Measurements from ENCODE around the gene VSIG4. TPM values are rescaled to one million over a fixed set of nuclear protein-coding genes. Genes with fewer than 3 reads are reported as not detected.
"Not testable (repeated sequence)": the region's sequence is repeated elsewhere in the genome, so short reads cannot be mapped to it uniquely, and the experiment has no call there.

Gene VSIG4, protein sequence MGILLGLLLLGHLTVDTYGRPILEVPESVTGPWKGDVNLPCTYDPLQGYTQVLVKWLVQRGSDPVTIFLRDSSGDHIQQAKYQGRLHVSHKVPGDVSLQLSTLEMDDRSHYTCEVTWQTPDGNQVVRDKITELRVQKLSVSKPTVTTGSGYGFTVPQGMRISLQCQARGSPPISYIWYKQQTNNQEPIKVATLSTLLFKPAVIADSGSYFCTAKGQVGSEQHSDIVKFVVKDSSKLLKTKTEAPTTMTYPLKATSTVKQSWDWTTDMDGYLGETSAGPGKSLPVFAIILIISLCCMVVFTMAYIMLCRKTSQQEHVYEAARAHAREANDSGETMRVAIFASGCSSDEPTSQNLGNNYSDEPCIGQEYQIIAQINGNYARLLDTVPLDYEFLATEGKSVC
- 22.6 TPM for total RNA-seq

DNA sequence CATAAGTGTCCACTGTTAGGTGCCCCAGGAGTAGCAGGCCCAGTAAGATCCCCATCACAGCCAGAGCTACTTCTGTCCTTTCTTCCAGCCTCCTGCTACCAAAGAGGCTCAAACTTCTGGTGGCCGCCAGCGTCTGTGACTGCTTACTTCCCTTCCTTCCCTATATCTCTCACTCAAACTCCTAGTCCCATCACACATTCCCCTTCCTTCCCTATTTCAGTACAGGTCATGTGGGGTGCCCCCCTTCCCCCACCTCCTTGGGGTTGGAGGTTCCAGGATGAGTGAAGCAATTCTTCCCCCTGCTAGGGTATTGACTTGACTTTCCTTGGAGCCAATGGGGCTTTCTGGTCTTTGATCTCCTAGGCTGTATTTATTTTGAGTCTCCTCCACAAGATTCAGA is at the start of gene VSIG4:
Gene VSIG4, minus strand, starts transcription at position 137 of the 400 bp plus-strand sequence. Its CDS starts 82 bp downstream, at position 55.
- DNase-seq: no peak

DNA sequence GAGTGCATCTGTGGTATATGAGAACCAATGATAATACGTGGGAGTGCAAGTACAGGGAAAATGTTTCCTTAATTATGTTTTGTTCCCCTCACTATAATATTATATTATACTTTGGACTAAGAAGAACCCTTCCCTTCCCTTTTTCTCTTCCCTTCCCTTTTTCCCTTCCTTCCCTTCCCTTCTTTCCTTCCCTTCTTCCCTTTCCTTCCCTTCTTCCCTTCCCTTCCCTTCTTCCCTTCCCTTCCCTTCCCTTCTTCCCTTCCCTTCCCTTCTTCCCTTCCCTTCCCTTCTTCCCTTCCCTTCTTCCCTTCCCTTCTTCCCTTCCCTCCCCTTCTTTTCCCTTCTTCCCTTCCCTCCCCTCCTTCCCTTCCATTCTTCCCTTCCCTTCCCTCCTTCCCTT is 36.9 kb upstream of the VSIG4 start:
- no peak for DNase-seq

DNA sequence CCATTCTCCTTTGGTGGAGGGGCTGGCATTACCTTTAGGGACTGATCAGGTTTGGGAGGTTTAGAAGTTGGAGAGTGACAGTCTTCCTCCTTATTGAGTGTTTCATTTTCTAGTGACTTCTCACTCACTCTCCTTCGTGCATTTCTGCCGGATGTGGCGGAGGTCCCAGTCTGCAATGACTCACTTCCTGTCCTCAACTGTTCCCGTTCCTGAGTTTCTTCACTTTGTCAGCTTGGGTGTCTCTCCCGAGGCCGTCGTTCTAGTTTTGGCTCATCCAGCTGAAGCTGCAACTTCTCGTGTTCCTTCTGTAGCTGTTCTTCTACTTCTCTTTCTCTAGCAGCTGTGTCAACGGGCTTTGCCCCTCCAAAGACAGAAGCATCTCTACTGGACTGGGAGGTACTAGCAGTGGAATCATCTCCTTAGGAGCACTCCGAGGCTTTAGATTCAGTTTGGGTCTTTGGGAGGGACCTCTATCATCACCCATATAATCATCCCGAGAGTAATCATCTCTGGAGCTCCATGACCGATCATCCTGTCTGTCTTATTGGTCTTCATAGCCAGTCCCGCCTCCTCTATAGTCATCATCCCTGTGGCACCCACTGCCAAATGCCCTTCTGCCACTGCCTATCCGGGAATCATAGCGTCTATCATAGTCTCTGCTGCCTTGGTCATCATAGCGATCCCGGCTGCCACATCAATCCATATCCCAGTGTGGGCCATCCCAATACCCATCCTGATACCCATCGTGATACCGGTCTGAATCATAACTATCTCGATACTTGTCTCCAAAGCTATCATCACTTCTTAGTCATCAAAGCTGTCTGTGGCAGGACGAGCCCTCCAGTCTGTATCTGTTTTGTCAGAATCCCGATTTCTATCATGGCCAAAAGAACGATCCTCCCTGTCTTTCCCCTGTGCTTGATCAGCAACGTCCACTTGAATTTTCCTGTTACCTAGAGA is 35.3 kb upstream of the VSIG4 start:
- DNase-seq: no peak

DNA sequence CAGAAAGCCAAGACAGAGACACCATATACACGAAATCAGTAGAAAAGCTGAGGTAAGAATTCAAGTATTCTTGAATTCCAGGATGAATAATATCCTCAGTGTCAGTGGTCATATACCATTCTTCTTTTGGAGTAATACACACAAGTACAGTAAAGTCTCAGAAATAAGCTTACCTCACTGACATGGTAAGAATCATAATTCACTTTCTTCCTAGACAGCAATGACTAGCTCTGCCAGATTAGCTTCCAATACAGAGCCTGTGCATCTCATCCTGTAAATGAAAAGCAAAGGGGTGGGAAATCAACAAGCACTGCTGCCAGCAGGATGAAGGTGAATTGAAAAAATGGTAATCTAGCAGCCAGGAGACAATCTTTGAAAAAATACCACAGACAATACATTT is 31.2 kb upstream of the VSIG4 start:
- no peak for DNase-seq

DNA sequence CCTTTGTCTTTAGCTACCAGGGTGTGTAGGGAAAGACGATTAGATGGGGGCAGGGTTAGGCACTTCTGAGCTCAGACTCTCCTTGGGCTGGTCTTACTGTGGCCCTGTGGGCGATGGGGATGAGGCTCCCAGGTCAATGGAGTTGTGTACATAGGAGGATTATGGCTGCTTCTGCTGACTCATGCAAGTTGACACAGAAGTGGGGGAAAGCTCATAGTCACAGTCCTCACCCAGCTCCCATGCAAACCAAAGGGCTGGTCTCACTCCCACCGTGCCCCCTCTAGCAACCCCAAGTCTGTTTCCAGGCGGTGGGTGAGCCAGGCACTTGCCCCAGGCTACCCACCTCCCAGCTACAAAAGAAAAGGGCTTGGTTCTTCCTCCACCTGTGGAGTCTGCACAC is 24.4 kb upstream of the VSIG4 start:
- DNase-seq: no peak

DNA sequence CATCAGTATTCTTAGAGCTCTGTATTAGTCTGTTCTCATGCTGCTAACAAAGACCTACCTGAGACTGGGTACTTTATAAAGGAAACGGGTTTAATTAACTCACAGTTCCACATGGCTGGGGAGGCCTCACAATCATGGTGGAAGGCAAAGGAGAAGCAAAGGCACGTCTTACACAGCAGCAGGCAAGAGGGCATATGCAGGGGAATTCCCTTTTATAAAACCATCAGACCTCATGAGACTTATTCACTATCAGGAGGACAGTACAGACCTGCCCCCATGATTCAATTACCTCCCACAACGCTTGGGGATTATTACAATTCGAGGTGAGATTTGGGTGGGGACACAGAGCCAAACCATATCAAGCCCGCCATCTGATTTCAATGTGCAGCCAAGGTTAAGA is 17.1 kb upstream of the VSIG4 start:
- not testable (repeated sequence) for DNase-seq

DNA sequence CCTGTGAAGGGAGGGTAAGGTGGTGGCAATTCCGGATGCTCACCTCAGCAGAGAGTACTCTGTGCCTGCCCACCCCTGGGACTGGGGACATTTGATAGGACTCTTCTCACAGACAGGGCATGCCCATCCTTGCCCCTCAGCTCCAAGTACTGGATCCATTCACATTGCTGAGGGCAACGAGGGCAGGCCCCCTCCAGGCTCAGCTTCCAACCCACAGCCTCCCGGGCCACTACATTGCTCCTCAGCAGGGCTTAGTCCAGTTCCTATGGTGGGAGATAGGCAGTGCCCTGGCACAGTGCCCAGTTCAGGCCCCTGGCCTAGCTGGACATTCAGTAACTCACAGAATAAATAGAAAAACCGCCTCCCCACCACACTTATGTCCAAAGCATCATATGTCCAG is 15.1 kb upstream of the VSIG4 start:
- DNase-seq: no peak

DNA sequence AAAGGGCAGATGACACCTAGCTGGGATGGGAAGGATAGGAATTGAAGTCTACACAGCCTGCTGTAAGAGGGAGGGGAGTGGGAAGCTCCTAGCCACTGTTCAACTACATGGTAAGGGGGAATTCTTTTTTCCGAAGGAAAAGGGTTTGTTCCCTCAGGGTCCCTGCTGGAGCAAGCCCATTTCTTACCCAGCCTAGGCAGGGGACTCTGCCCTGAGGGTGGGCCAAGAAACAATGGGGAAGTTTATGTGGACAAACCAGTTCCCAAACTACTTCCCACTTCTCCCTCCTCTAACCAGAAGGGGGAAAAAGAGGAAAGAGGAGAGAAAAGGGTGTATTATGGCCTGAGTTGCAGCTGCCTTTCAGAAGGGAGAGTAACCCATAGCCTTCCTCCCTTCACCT is 13.5 kb upstream of the VSIG4 start:
- no peak for DNase-seq

DNA sequence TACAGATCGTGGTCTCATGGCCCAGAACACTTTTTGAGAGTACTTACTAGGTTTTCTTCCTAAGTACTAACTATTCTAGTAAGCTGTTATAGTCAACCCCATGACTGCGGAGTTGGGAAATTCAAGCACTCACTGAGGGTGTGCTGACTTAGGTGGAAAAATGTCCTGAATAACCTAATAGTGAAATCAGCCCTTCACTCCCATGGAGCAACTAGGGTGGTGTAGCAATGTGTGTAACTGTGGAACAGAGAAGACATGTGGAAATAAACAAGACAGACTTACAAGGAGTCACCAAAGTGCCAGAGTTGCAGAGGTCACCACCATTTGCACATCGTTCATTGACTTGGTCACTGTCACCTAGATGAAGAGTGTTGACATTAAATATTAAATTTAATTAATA is 12.1 kb upstream of the VSIG4 start:
- DNase-seq: no peak

DNA sequence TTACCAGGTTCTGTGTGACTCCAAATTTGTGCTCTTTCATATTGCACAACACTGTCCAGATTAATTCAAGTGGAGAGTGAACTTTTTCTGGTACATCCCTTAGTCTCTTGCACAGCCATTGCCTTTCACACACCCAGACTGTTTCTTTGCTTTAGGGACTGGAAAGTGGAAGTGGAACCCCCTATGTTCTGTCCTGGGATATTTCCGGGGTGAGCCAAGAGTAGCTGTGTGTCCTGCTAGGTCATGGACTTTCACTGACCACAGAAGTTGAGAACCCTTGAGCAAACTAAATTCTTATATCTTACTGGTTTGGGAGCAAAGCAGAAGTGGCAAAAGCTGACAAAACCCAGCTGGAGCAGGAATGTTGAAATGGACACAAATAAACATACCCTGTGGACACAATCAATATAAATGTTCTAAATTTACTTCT is 10.3 kb upstream of the VSIG4 start:
- DNase-seq: no peak

DNA sequence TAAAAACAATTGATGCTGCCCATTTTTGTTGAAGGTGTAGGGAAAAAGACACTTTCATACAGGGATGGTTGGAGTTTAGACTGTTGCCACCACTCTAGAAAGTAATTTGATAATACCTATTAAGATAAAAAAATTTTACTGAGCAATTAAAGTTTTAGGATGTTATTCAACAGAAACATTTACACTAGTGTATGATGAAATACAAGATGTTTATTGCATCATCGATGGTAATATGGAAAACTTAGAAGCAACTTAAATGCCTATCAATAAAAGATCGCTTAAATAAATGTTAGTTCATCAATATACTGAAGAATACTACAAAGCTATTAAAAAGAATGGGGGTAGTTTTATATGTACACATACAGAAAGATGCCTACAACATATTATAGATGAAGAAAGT is 9.2 kb upstream of the VSIG4 start:
- no peak for DNase-seq

DNA sequence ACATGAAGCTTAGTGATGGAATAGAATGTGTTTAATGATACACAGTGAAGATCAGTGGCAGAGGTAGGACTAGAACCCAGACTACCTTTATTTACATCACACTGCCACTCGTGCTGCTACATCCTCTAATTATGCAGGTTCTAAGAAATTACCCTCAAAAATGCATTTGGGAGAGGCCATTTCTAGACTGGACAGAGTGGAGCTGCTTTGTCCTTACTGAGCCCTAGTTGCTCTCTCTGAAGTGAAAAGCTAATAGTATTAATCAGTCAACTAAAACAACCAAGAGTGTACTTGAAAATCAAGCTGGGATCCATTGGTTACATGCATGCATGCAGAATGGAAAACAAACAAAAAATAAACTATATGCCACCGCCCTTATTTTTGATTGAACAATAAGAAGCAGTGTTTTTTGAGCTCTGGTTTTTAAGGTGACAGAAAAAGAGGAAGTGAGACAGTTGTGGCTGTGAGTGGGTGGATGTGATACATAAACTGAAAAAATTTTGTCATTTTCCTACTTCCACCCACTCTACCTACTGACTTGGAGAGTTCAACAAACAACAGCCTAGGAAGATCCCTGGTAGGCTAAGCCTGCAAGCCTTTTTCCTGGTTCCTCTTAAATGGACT is 6.8 kb upstream of the VSIG4 start:
- DNase-seq: no peak

DNA sequence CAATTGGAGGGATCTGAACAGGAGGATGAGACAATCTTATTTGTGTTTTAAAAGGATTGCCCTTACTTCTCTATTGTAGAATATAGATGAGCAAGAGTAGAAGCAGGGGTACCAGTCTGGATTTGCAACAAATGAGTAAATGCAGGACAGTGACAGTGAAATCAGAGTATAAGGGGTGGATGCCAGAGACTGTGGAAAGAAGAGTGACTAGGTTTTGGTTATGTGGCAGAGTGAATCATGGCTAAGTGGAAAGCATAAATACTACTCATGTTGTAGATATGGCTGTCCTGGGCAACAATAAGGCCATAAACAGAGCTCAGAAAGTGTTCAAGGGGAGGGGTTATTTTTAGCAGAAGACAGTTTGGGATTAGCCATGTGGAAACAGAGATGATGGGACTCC is 6.0 kb upstream of the VSIG4 start:
- no peak for DNase-seq

DNA sequence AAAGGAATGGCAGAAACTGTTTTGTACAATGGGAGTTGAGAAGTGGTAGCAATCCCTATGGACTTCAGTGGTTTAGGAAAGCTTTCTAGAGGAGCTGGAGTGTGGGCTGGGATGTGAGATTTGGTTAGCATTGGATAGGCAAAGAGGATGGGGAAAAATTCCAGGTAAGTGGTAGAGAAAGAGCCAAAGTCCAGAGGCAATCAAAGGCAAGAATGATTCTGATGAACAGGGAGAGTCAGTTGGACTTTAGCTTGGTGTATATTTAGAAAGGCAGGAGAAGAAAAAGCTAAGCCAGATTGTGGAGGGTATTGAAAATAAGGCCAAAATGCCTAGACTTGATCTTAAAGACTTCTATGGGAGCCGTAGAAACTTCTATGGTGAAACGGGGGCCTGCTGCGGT is 3.7 kb upstream of the VSIG4 start:
- DNase-seq: no peak

DNA sequence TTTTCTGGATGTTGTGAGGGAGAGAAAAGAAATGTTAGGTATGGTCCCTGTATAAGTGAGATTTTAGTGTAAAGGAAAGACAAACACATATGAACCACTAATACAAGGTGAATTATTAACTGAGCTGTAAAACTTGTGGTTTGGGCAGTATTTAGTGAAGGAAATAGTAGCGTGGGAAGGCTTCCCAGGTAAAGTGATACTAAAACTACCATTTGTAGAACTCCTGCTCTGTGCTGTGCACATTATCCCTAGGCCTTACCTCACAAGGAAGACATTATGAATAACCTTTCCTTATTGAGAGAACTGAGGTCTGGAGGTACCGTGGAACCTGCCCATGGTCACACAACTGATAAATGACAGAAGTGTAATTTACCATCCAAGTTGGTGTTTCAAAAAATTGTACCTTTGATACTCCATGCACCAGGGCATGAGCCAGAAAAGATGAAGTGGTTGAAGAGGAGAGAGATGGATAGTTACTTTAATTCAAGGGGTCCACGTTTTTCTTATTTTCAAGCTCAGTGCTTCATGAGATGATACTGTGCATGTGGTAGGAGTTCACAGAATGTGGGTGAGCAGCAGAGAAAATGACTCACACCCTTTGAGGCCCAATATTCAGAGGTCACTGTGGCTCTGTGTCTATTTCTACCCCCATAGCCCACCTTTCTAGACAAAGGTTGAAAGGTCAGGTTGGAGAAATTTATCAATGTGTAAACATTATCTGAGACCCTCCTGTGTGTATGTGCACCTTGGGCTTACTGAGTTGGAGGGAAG is 2.6 kb upstream of the VSIG4 start:
- no peak for DNase-seq

DNA sequence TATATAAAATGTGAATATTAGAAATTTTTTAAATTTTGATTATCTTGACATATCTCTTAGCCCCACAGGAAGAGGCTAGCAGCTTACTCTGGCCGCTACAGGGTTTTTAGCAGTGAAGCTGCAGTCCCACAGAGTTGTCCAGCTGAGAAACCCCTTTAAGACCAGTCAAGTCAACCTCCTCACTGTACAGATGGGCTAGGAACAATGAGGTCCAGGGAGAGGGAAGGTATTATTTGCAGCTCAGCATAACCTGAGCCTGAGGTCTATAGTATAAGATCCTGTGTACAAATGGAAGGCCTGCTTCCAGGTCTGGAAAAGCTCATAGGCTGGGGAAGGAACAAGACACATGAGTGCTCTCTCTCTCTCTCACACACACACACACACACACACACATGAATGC is 1.8 kb downstream of the VSIG4 start:
- DNase-seq: no peak

DNA sequence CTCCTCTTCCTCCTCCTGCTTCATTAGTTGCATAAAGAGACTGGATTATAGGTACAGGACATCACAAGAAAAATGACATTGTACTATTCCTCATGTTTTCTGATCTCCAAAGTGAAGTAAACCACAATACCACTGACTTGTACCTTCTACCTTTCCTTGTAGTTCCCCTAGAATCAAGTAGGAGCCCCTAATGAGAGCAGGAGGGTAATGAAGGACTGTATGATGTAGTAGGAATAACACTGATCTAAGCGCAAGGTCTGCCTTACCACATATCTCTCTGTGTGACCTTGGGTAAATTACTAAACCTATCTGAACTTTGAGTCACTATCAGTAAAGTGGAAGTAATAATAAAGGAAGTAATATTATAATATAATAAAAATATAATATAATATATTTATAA is 3.6 kb downstream of the VSIG4 start:
- no peak for DNase-seq

DNA sequence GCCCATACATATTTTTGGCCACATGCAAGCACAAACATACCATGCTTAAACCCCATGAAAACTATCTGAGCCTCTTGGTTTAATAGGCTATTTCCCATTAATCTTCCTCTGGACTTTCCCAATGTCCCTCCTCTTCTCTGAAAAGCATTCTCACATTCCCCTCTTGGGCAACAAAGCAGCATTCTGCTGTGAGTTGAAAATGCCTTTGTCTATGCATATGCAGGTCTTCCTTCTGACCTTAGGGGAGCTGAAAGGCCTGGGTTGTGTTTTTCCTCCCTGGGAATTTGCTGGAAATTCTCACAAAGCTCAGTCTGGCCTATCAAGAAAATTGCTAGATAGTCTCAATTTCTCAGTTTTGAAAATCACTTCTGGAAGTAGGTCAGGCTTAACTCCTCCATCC is 4.2 kb downstream of the VSIG4 start:
- no peak for DNase-seq

DNA sequence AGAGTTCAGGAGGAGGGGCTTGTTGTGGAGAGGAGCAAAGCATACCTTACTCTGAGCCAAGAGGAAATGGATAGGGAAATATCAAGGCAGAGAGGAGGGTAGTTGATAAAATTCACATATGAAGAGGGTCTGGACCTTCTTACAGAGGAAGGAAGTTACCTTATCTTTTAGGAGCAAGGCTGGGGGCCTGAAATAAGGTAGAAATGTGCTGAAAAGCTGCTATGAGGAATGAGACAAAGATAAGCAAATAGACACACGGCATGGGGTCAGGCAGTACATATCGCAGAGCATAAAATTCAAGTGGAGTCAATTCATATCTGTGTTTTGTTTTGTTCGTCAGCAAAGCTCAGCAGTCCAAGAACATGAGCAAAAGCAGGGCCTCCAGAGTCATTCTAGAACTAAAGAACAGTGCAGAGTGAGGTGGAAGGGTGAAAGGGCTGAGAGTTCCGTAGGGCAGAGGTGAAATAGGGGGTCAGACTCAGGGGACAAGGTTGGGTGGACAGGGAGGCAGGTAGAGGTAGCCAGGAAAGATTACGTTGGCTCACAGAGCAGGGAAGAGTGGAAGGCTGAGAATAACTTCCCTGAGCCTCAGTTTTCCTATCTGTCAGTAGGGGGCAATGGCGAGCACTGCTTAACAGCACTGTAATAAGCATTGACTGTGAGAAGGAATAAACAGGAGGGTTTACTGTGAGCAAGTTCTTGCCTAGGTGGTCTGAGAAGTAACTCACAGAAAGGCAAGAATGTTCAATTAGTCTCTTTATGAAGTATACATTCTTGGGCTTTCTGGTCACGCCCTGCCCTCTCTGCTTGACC is 9.2 kb downstream of the VSIG4 start:
- DNase-seq: no peak

DNA sequence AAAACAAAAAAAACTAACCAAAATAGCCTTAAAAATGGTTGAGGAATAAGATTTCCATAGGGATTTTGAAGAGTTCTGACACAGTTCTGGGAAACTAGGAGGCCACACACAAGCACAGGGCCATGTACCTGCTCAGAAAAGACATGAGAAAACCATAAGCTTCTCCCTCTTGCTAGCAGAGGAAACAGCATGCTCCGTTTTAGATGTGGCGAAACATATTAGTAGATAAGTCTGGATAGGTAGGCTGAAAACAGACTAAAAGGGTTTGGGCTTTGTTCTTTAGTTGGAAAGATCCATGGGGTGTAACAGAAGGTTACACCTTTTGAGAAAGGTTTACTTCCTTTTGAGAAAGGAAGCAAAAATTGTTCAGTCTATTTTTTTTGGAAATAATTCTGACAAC is 10.9 kb downstream of the VSIG4 start:
- DNase-seq: no peak

DNA sequence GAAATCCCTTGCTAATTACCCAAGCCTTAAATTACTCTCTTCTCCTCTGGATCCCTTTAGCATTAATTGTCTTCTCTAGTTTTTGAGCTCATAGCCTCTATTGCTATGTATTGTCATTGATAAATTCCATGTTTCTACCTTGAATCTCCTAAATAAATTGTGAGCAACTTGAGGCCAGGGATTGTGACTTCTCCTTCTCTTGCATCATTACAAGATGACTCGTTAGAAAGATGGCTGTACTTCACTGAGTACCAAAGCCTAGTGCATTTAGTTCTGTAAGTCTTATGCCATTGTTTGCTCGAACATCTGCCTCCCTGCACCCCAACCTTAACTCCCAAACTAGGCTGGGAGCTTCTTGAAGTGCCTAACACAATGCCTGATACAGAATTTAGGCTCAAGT is 15.3 kb downstream of the VSIG4 start:
- DNase-seq: no peak
